Neural cell (in vitro differentiated cells): Measurements from ENCODE around the gene DAPP1. TPM values are rescaled to one million over a fixed set of nuclear protein-coding genes. Genes with fewer than 3 reads are reported as not detected.

Source experiments
- H2AFZ ChIP-seq: fragments of 200-600, 300-800 bp; sonication (generic), shearing (Covaris generic); 2 replicates; pipeline ENCODE4 v1.6.0; 2014; ENCODE audit warnings: low read depth, mild to moderate bottlenecking, antibody characterized with exemption, low read length, moderate library complexity
- H3F3A ChIP-seq: fragments of 200-600 bp; shearing (Covaris generic); 2 replicates; pipeline ENCODE4 v1.6.1; 2016; ENCODE audit warnings: mild to moderate bottlenecking, moderate library complexity, mixed read lengths, antibody characterized with exemption, low read length; ENCODE audit not compliant: insufficient read depth, poor library complexity, severe bottlenecking
- H3K27ac ChIP-seq: fragments of 200-600, 300-800 bp; sonication (generic), shearing (Covaris generic); 2 replicates; pipeline ENCODE4 v1.5.1; 2014; ENCODE audit warnings: mild to moderate bottlenecking, low read length, moderate library complexity
- H3K27me3 ChIP-seq: fragments of 300-800, 200-600 bp; sonication (generic), shearing (Covaris generic); 2 replicates; pipeline ENCODE4 v1.6.0; 2014; ENCODE audit warnings: mild to moderate bottlenecking, low read depth, low read length, moderate library complexity; ENCODE audit not compliant: insufficient read depth
- H3K36me3 ChIP-seq: fragments of 300-800, 200-600 bp; sonication (generic), shearing (Covaris generic); 2 replicates; pipeline ENCODE4 v1.5.1; 2014; ENCODE audit warnings: mild to moderate bottlenecking, antibody characterized with exemption, low read length, moderate library complexity; ENCODE audit not compliant: insufficient read depth
- H3K4me2 ChIP-seq: fragments of 300-800, 200-600 bp; sonication (generic), shearing (Covaris generic); 2 replicates; pipeline ENCODE4 v1.6.0; 2014; ENCODE audit warnings: mild to moderate bottlenecking, low read length
- H3K4me3 ChIP-seq: fragments of 300-800, 200-600 bp; sonication (generic), shearing (Covaris generic); 2 replicates; pipeline ENCODE4 v1.5.1; 2014; ENCODE audit warnings: mild to moderate bottlenecking, low read length, moderate library complexity
- H3K79me2 ChIP-seq: fragments of 200-600 bp; shearing (Covaris generic); replicated peaks from 2 replicates; pipeline ENCODE4 v1.6.0; 2014; ENCODE audit warnings: mild to moderate bottlenecking, low read length, moderate library complexity; ENCODE audit not compliant: insufficient read depth
- H3K9ac ChIP-seq: fragments of 300-800, 200-600 bp; sonication (generic), shearing (Covaris generic); 2 replicates; pipeline ENCODE4 v1.6.1; 2016; ENCODE audit warnings: mild to moderate bottlenecking, low read length, mixed read lengths
- H3K9me2 ChIP-seq: fragments of 200-600 bp; shearing (Covaris generic); 2 replicates; pipeline ENCODE4 v1.6.1; 2016; ENCODE audit warnings: mild to moderate bottlenecking, low read length, mixed read lengths; ENCODE audit not compliant: insufficient read depth
- H3K9me3 ChIP-seq: fragments of 200-600, 300-800 bp; sonication (generic), shearing (Covaris generic); 2 replicates; pipeline ENCODE4 v1.6.1; 2016; ENCODE audit warnings: mild to moderate bottlenecking, mixed run types, low read length, moderate library complexity, mixed read lengths
- H4K20me1 ChIP-seq: fragments of 200-600 bp; shearing (Covaris generic); 2 replicates; pipeline ENCODE4 v1.6.1; 2016; ENCODE audit warnings: mild to moderate bottlenecking, mixed run types; ENCODE audit not compliant: insufficient read depth
- CTCF ChIP-seq: fragments of 450-650 bp; IDR thresholded peaks from 2 replicates; pipeline ENCODE4 v1.5.1; 2014; ENCODE audit warnings: antibody characterized with exemption, mild to moderate bottlenecking, moderate library complexity; ENCODE audit not compliant: poor library complexity, severe bottlenecking
- EP300 ChIP-seq: fragments of 450-650 bp; conservative IDR thresholded peaks from 2 replicates; pipeline ENCODE4 v1.6.1; 2014; ENCODE audit warnings: antibody characterized with exemption, mild to moderate bottlenecking, moderate library complexity; ENCODE audit not compliant: poor library complexity, severe bottlenecking
- EZH2 ChIP-seq: fragments of 200-600, 300-800 bp; shearing (Covaris generic), sonication (generic); IDR thresholded peaks from 2 replicates; pipeline ENCODE4 v1.6.1; 2014; ENCODE audit warnings: antibody characterized with exemption, low read length, borderline replicate concordance, mild to moderate bottlenecking; ENCODE audit not compliant: insufficient read depth, poor library complexity, severe bottlenecking
- MXI1 ChIP-seq: fragments of 450-650 bp; conservative IDR thresholded peaks from 2 replicates; pipeline ENCODE4 v1.6.1; 2014; ENCODE audit warnings: antibody characterized with exemption, mild to moderate bottlenecking; ENCODE audit not compliant: poor library complexity, severe bottlenecking
- POLR2AphosphoS5 ChIP-seq: IDR thresholded peaks from 2 replicates; pipeline ENCODE4 v1.6.1; 2012
- RAD21 ChIP-seq: fragments of 450-650 bp; conservative IDR thresholded peaks from 2 replicates; pipeline ENCODE4 v1.6.1; 2014; ENCODE audit warnings: antibody characterized with exemption, mild to moderate bottlenecking, moderate library complexity
- SMC3 ChIP-seq: fragments of 450-650 bp; conservative IDR thresholded peaks from 2 replicates; pipeline ENCODE4 v1.6.1; 2014; ENCODE audit warnings: antibody characterized with exemption, mild to moderate bottlenecking, moderate library complexity; ENCODE audit not compliant: poor library complexity
- TAF1 ChIP-seq: IDR thresholded peaks from 2 replicates; pipeline ENCODE4 v1.6.1; 2012; ENCODE audit warnings: low read depth
- polyA plus RNA-seq: library from polyadenylated mRNA; depleted of rRNA; stranded (reverse); fragments of >200 nt; gene quantifications from 2 replicates; pipeline ENCODE4 v1.2.3, GENCODE V29; 2014
- TF ChIP-seq, protein P1 (sequence below): IDR thresholded peaks from 2 replicates; pipeline ENCODE4 v1.6.1; 2012; ENCODE audit warnings: borderline replicate concordance

DAPP1 gene
- polyA plus RNA-seq, 1 donor from 2014 or later, result not detected

GRCh38 chr4:99824070-99824599 is 7.5 kb downstream of the DAPP1 start:
- H3K4me3 ChIP-seq, result no peak overlapping the region
- H3F3A ChIP-seq, result no peaks in the 10 kb centered on the region
- H3K9ac ChIP-seq, result no peak overlapping the region
- no peak overlapping the region for H3K4me2 ChIP-seq
- no peaks in the 10 kb centered on the region for H3K9me2 ChIP-seq
- no peak overlapping the region for H3K27ac ChIP-seq
- H2AFZ ChIP-seq, result no peak overlapping the region
- H3K79me2 ChIP-seq, result no peaks in the 10 kb centered on the region
- H3K9me3 ChIP-seq, result no peaks in the 10 kb centered on the region
- no peaks in the 10 kb centered on the region for H3K36me3 ChIP-seq
- H4K20me1 ChIP-seq, result no peaks in the 10 kb centered on the region
- no peak for TF ChIP-seq CTCF
- no peak for TF ChIP-seq SMC3
- TF ChIP-seq EZH2, result no peak
- no peak for TF ChIP-seq POLR2AphosphoS5
- TF ChIP-seq EP300, result no peak
- TF ChIP-seq MXI1, result no peak
- TF ChIP-seq TAF1, result no peak
- TF ChIP-seq, protein P1, sequence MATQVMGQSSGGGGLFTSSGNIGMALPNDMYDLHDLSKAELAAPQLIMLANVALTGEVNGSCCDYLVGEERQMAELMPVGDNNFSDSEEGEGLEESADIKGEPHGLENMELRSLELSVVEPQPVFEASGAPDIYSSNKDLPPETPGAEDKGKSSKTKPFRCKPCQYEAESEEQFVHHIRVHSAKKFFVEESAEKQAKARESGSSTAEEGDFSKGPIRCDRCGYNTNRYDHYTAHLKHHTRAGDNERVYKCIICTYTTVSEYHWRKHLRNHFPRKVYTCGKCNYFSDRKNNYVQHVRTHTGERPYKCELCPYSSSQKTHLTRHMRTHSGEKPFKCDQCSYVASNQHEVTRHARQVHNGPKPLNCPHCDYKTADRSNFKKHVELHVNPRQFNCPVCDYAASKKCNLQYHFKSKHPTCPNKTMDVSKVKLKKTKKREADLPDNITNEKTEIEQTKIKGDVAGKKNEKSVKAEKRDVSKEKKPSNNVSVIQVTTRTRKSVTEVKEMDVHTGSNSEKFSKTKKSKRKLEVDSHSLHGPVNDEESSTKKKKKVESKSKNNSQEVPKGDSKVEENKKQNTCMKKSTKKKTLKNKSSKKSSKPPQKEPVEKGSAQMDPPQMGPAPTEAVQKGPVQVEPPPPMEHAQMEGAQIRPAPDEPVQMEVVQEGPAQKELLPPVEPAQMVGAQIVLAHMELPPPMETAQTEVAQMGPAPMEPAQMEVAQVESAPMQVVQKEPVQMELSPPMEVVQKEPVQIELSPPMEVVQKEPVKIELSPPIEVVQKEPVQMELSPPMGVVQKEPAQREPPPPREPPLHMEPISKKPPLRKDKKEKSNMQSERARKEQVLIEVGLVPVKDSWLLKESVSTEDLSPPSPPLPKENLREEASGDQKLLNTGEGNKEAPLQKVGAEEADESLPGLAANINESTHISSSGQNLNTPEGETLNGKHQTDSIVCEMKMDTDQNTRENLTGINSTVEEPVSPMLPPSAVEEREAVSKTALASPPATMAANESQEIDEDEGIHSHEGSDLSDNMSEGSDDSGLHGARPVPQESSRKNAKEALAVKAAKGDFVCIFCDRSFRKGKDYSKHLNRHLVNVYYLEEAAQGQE, result no peak
- no peak for TF ChIP-seq RAD21
- no peaks in the 10 kb centered on the region for H3K27me3 ChIP-seq

- H4K20me1 ChIP-seq, result no peaks in the 10 kb centered on the region
- H3K9ac ChIP-seq, result no peak overlapping the region
- TF ChIP-seq EP300, result no peak
- TF ChIP-seq CTCF, result no peak
- TF ChIP-seq MXI1, result no peak
- TF ChIP-seq POLR2AphosphoS5, result no peak
- TF ChIP-seq, protein P1, result no peak
- TF ChIP-seq RAD21, result no peak
- no peak for TF ChIP-seq TAF1
- TF ChIP-seq SMC3, result no peak
- TF ChIP-seq EZH2, result no peak
- no peak overlapping the region for H2AFZ ChIP-seq
- no peaks in the 10 kb centered on the region for H3F3A ChIP-seq
- H3K4me3 ChIP-seq, result no peak overlapping the region
- no peak overlapping the region for H3K4me2 ChIP-seq
- no peaks in the 10 kb centered on the region for H3K36me3 ChIP-seq
- H3K79me2 ChIP-seq, result no peaks in the 10 kb centered on the region
- no peak overlapping the region for H3K27ac ChIP-seq
- no peaks in the 10 kb centered on the region for H3K9me2 ChIP-seq
- H3K9me3 ChIP-seq, result no peaks in the 10 kb centered on the region
- H3K27me3 ChIP-seq, result no peaks in the 10 kb centered on the region
Observed at GRCh38 chr4:99825272-99825671, 8.6 kb downstream of the DAPP1 start.
